ENCODE measurements around the gene DCDC2.

Gene DCDC2

DNA sequence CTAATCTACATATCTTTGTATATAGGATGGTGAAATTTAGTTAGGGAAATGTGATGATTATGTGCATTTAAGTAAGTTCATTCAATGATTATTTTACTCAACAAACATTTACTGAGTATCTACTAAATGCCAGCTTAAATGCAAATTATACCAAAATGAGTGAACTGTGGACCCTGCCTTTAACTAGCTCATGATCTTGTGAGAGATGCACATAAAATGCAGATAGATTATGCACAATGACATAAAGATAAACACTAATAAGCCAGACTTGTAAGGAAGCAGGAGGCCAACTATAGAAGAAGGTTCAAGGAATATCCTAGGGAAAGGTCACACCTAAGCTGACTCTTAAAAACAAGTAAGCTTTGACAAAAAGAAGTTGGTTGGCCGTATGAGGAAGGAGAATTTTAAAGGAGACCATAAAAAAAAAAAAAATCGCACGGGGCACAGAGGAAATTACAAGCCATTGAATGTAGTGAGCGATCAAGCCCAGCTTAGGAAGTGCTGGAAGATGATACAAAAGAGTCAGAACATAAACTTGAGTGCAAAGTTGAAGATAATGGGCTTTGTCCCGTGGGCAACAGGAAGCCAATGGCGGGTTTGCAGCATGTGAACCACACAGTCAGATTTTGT is 123.9 kb downstream of the DCDC2 start:
- Histone ChIP-seq H3K9ac (ENCODE audit: low read depth, low read length) (no peak overlapping the region), H3K36me3 (ENCODE audit: control insufficient read depth, insufficient read depth, low read length) (no peaks in the 10 kb centered on the region), H3K4me3 (ENCODE audit: low read depth, low read length) (no peak overlapping the region), H3K27me3 (ENCODE audit: control insufficient read depth, insufficient read depth, low read length) (no peaks in the 10 kb centered on the region), H3K9me3 (ENCODE audit: control insufficient read depth, insufficient read depth, low read length) (no peaks in the 10 kb centered on the region), H3K4me1 (ENCODE audit: control insufficient read depth, insufficient read depth, low read length) (peaks cover 3% of the 10 kb centered on the region; the same call in 1 of the 2 replicates), H3K27ac (ENCODE audit: low read depth, low read length) (no peak overlapping the region)

GRCh38 chr6:24231438-24231977 is 126.4 kb downstream of the DCDC2 start:
- H3K9ac ChIP-seq (ENCODE audit: low read depth, low read length): no peak overlapping the region
- no peaks in the 10 kb centered on the region for H3K36me3 ChIP-seq (ENCODE audit: control insufficient read depth, insufficient read depth, low read length)
- peaks cover 16% of the 10 kb centered on the region for H3K4me1 ChIP-seq (ENCODE audit: control insufficient read depth, insufficient read depth, low read length)
- H3K4me3 ChIP-seq (ENCODE audit: low read depth, low read length): no peak overlapping the region
- H3K27ac ChIP-seq (ENCODE audit: low read depth, low read length): no peak overlapping the region
- no peaks in the 10 kb centered on the region for H3K27me3 ChIP-seq (ENCODE audit: control insufficient read depth, insufficient read depth, low read length)
- no peaks in the 10 kb centered on the region for H3K9me3 ChIP-seq (ENCODE audit: control insufficient read depth, insufficient read depth, low read length)

DNA sequence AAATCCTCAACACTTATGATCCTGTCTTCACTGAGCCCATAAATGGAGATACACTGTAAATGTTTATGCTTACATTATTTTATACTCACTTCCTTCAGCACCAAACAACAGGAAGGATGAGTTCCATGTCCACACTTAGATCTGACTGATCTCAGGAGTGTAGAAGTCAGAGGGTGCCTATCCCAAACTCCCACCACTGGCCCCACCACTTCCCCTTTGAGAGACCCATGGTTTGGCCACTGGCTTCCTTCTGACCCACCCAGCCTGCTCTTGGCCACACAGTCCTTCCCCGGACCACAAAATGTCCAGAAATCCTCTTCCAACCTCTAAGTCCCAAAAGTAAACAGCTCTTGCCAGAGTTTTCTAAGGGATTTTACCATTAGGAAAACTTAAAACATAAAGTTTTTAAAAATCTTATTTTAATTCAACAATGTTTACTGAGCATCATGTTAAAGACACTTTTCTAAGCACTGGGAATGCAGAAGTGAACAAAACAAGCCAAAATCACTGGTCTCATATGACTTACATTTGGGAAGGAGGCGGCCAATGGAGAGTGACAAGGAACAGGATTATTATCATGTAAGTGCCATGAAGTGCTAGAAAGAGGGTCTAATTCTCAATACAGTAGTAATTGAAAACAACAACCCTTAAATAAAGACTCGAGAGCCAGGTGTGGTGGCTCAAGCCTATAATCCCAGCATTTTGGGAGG is 128.0 kb downstream of the DCDC2 start:
- no peaks in the 10 kb centered on the region for H3K36me3 ChIP-seq (ENCODE audit: control insufficient read depth, insufficient read depth, low read length)
- H3K4me3 ChIP-seq (ENCODE audit: low read depth, low read length): no peak overlapping the region
- H3K27me3 ChIP-seq (ENCODE audit: control insufficient read depth, insufficient read depth, low read length): no peaks in the 10 kb centered on the region
- no peaks in the 10 kb centered on the region for H3K9me3 ChIP-seq (ENCODE audit: control insufficient read depth, insufficient read depth, low read length)
- H3K4me1 ChIP-seq (ENCODE audit: control insufficient read depth, insufficient read depth, low read length): peaks cover 16% of the 10 kb centered on the region
- H3K9ac ChIP-seq (ENCODE audit: low read depth, low read length): no peak overlapping the region
- no peak overlapping the region for H3K27ac ChIP-seq (ENCODE audit: low read depth, low read length)

DNA sequence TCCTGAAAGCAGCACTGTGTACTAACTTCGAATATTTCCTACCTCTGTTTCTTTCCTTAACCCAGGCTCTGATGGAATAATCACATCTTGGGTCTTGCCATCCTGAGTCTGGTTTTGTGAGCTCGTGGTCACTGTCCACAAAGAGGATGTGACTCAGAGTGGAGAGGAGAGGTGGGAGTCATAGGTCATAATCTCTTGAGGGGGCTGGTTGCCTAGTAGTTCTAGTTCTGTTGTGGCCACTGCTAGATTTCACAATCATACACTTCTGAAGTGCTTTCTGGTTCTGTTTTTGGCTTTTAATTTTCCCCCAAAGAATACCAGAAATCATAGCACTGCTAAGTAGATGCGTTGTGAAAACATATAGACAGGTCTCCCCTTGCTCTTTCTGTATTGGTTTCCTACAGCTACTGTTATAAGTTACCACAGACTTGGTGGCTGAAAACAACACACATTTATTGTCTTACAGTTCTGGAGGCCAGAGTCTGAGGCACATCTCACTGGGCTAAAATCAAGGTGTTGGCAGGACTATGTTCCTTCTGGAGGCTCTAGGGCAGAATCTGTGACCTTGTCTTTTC is 129.1 kb downstream of the DCDC2 start:
- Histone ChIP-seq H3K9ac (ENCODE audit: low read depth, low read length) (no peak overlapping the region), H3K9me3 (ENCODE audit: control insufficient read depth, insufficient read depth, low read length) (no peaks in the 10 kb centered on the region), H3K27ac (ENCODE audit: low read depth, low read length) (peak overlapping the region; percentile 43), H3K27me3 (ENCODE audit: control insufficient read depth, insufficient read depth, low read length) (no peaks in the 10 kb centered on the region), H3K36me3 (ENCODE audit: control insufficient read depth, insufficient read depth, low read length) (no peaks in the 10 kb centered on the region), H3K4me3 (ENCODE audit: low read depth, low read length) (no peak overlapping the region), H3K4me1 (ENCODE audit: control insufficient read depth, insufficient read depth, low read length) (peaks cover 16% of the 10 kb centered on the region)

GRCh38 chr6:24228123-24228522 is 129.7 kb downstream of the DCDC2 start:
- Histone ChIP-seq H3K36me3 (ENCODE audit: control insufficient read depth, insufficient read depth, low read length) (no peaks in the 10 kb centered on the region), H3K27ac (ENCODE audit: low read depth, low read length) (peak overlapping the region; percentile 43), H3K27me3 (ENCODE audit: control insufficient read depth, insufficient read depth, low read length) (no peaks in the 10 kb centered on the region), H3K9ac (ENCODE audit: low read depth, low read length) (no peak overlapping the region), H3K4me1 (ENCODE audit: control insufficient read depth, insufficient read depth, low read length) (peaks cover 16% of the 10 kb centered on the region), H3K9me3 (ENCODE audit: control insufficient read depth, insufficient read depth, low read length) (no peaks in the 10 kb centered on the region), H3K4me3 (ENCODE audit: low read depth, low read length) (no peak overlapping the region)

DNA sequence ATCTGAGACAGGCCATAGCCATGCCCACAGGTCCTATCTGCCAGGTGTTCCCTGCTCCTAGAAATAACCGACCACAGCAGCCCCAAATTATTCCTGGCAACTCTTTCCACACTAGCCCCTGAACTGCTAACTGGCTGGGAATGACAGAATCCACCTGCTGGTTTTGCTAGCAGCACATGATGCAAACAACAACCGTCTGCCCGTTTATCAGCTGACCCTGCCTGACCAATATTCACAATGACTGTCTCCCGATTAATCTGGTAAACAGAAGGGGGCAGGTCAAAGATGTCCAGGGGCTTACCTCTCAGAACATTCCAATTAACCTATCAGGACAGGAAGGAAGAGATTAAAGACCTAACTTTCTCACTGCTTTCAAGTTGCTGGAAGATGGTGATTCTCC is 130.3 kb downstream of the DCDC2 start:
- Histone ChIP-seq H3K4me3 (ENCODE audit: low read depth, low read length) (no peak overlapping the region), H3K27me3 (ENCODE audit: control insufficient read depth, insufficient read depth, low read length) (no peaks in the 10 kb centered on the region), H3K27ac (ENCODE audit: low read depth, low read length) (peak overlapping the region; percentile 43), H3K4me1 (ENCODE audit: control insufficient read depth, insufficient read depth, low read length) (peaks cover 16% of the 10 kb centered on the region), H3K36me3 (ENCODE audit: control insufficient read depth, insufficient read depth, low read length) (no peaks in the 10 kb centered on the region), H3K9me3 (ENCODE audit: control insufficient read depth, insufficient read depth, low read length) (no peaks in the 10 kb centered on the region), H3K9ac (ENCODE audit: low read depth, low read length) (no peak overlapping the region)

GRCh38 chr6:24226541-24226940 is 131.3 kb downstream of the DCDC2 start:
- Histone ChIP-seq H3K27me3 (ENCODE audit: control insufficient read depth, insufficient read depth, low read length) (no peaks in the 10 kb centered on the region), H3K9ac (ENCODE audit: low read depth, low read length) (no peak overlapping the region), H3K4me1 (ENCODE audit: control insufficient read depth, insufficient read depth, low read length) (peaks cover 16% of the 10 kb centered on the region), H3K27ac (ENCODE audit: low read depth, low read length) (no peak overlapping the region), H3K36me3 (ENCODE audit: control insufficient read depth, insufficient read depth, low read length) (no peaks in the 10 kb centered on the region), H3K9me3 (ENCODE audit: control insufficient read depth, insufficient read depth, low read length) (no peaks in the 10 kb centered on the region), H3K4me3 (ENCODE audit: low read depth, low read length) (no peak overlapping the region)

- no peaks in the 10 kb centered on the region for H3K36me3 ChIP-seq (ENCODE audit: control insufficient read depth, insufficient read depth, low read length)
- no peak overlapping the region for H3K27ac ChIP-seq (ENCODE audit: low read depth, low read length)
- H3K4me3 ChIP-seq (ENCODE audit: low read depth, low read length): no peak overlapping the region
- H3K9me3 ChIP-seq (ENCODE audit: control insufficient read depth, insufficient read depth, low read length): no peaks in the 10 kb centered on the region
- no peaks in the 10 kb centered on the region for H3K27me3 ChIP-seq (ENCODE audit: control insufficient read depth, insufficient read depth, low read length)
- H3K4me1 ChIP-seq (ENCODE audit: control insufficient read depth, insufficient read depth, low read length): peaks cover 16% of the 10 kb centered on the region
- H3K9ac ChIP-seq (ENCODE audit: low read depth, low read length): no peak overlapping the region
Measured at GRCh38 chr6:24225838-24226237, 132.0 kb downstream of the DCDC2 start.

DNA sequence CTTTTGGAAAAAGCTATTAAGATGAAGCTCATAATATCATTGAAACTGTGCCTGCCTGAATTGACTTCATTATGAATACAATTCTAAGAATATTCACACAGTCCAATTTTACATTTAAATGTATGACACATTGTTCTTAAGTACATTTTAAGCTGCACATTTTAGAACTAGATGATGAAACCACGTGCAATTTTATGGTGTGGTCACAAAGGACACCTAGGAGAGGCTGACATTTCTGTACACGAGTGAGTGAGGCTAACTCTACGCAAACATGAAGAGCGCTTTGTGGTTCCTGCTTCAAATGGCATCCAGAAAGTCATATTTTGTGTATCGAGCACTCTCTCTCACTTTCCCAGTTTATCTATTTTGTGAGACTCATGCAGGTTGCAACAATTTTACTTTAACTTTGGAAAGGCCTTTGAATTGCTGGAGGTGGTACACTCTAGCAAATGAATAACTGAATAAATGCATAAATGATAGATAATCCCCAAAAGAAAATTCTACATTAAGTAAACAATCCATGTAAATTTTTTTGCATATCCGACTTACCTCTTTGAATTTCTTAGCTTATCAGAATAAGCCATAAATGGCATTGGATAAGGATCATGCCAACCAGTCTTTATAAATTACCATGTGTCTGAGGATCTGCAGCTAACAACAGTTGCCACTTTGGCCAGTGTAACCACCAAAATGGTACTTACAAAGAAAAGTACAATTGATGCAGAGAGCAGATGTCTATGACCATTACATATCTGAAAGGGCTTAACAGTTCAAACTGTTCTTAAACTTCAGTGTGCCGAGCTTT is 134.5 kb downstream of the DCDC2 start:
- H3K27ac ChIP-seq (ENCODE audit: low read depth, low read length): no peak overlapping the region
- H3K4me1 ChIP-seq (ENCODE audit: control insufficient read depth, insufficient read depth, low read length): peaks cover 7% of the 10 kb centered on the region
- no peak overlapping the region for H3K9ac ChIP-seq (ENCODE audit: low read depth, low read length)
- no peak overlapping the region for H3K4me3 ChIP-seq (ENCODE audit: low read depth, low read length)
- H3K36me3 ChIP-seq (ENCODE audit: control insufficient read depth, insufficient read depth, low read length): no peaks in the 10 kb centered on the region
- no peaks in the 10 kb centered on the region for H3K9me3 ChIP-seq (ENCODE audit: control insufficient read depth, insufficient read depth, low read length)
- H3K27me3 ChIP-seq (ENCODE audit: control insufficient read depth, insufficient read depth, low read length): no peaks in the 10 kb centered on the region

DNA sequence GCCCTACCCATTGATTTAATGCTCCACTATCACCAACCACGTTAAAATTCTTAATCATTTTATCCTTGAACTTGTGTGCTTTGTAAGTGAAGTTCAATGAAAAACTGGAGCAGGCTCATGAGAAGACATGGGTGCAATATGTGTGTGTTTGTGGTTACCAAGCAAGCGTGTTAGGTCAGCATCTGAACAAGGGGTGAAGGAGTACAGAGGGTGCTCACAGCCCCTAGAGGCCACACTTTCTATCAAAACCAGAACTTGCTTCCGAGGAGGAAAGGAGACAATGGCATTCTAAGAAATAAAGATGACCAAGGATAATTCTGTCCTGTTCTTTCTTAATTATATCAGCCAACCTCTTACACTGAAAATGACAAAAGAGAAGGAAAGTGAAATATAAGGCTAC is 138.2 kb downstream of the DCDC2 start:
- no peaks in the 10 kb centered on the region for H3K27me3 ChIP-seq (ENCODE audit: control insufficient read depth, insufficient read depth, low read length)
- H3K4me3 ChIP-seq (ENCODE audit: low read depth, low read length): no peak overlapping the region
- H3K4me1 ChIP-seq (ENCODE audit: control insufficient read depth, insufficient read depth, low read length): peaks cover 6% of the 10 kb centered on the region; the same call in 1 of the 2 replicates
- H3K9ac ChIP-seq (ENCODE audit: low read depth, low read length): no peak overlapping the region
- no peaks in the 10 kb centered on the region for H3K36me3 ChIP-seq (ENCODE audit: control insufficient read depth, insufficient read depth, low read length)
- no peaks in the 10 kb centered on the region for H3K9me3 ChIP-seq (ENCODE audit: control insufficient read depth, insufficient read depth, low read length)
- no peak overlapping the region for H3K27ac ChIP-seq (ENCODE audit: low read depth, low read length)

Measured in HUES48 (cell line).